Kidney epithelial cell (primary cell): ENCODE measurements around the gene GIMAP7. TPM values are rescaled to one million over a fixed set of nuclear protein-coding genes. Genes with fewer than 3 reads are reported as not detected.
"Not testable (repeated sequence)": the region's sequence is repeated elsewhere in the genome, so short reads cannot be mapped to it uniquely, and the experiment has no call there.

Source experiments
- DNase-seq: peaks from one replicate; pipeline ENCODE4 v3.0.0-alpha.2; 2010; ENCODE audit warnings: low read depth
- H3K27me3 ChIP-seq: 2 replicates; pipeline ENCODE4 v1.6.0; 2011; ENCODE audit warnings: low read length; ENCODE audit not compliant: control insufficient read depth, insufficient read depth
- H3K36me3 ChIP-seq: 2 replicates; pipeline ENCODE4 v1.5.1; 2011; ENCODE audit warnings: low read length; ENCODE audit not compliant: control insufficient read depth, insufficient read depth
- H3K4me3 ChIP-seq: 2 replicates; pipeline ENCODE4 v1.5.1; 2011; ENCODE audit warnings: low read depth, mild to moderate bottlenecking, control low read depth, low read length
- total RNA-seq: library from RNA; depleted of rRNA; stranded (reverse); fragments of >200 nt; gene quantifications from 2 replicates; pipeline ENCODE4 v1.2.3, GENCODE V29; 2015
- TF ChIP-seq, protein P1 (sequence below): IDR thresholded peaks from 2 replicates; pipeline ENCODE4 v1.5.1; 2011; ENCODE audit warnings: mild to moderate bottlenecking, moderate library complexity, low read length, control low read depth, inconsistent platforms; ENCODE audit not compliant: insufficient read depth, poor library complexity, severe bottlenecking

GIMAP7 gene
- total RNA-seq, 1 donor from 2014 or later: not detected

DNA sequence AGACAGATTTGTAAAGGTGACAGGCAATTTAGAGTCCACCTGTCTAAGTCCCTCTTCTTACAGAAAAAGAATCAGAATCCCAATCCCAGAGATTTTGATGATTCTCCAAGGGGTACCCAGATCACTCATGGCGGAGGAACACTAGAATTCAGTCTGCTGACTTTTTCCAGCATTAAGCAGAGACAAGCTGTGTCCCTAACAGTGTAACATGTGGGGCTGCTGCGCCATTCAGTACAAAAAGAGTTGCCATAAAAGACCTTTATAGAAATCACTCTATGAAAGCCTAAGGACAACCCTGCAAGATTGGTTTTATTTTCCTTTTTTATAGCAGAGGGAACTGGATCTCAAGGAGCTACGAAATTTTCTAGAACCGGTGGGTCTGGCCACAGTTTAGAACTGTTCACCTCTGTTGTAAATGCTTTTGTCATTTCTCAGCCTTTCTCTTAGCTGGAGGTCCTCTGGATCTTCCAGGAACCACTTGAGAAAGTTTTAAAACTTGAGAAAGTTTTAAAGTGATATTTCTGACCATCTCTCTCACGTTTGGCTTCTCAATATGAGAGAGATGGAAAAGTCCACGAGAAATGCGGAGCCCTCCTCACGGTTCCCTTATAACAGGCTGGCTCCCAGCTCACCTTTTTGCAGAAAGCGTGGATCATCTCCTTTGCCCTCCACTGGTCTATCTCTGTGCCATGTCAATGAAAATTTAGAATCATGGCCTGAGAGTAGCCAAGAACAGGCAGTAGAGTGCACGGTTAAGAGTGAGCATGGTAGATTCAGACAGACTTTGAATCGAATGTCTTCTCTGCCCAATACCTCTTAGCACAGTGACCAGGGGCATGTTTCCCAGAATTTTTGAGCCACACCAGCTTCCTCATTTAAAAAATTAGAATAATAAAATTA is 826 bp downstream of the GIMAP7 start:
- DNase-seq: no peak
- no peak overlapping the region for H3K4me3 ChIP-seq
- H3K36me3 ChIP-seq: no peaks in the 10 kb centered on the region
- H3K27me3 ChIP-seq: no peaks in the 10 kb centered on the region
- TF ChIP-seq, protein P1, sequence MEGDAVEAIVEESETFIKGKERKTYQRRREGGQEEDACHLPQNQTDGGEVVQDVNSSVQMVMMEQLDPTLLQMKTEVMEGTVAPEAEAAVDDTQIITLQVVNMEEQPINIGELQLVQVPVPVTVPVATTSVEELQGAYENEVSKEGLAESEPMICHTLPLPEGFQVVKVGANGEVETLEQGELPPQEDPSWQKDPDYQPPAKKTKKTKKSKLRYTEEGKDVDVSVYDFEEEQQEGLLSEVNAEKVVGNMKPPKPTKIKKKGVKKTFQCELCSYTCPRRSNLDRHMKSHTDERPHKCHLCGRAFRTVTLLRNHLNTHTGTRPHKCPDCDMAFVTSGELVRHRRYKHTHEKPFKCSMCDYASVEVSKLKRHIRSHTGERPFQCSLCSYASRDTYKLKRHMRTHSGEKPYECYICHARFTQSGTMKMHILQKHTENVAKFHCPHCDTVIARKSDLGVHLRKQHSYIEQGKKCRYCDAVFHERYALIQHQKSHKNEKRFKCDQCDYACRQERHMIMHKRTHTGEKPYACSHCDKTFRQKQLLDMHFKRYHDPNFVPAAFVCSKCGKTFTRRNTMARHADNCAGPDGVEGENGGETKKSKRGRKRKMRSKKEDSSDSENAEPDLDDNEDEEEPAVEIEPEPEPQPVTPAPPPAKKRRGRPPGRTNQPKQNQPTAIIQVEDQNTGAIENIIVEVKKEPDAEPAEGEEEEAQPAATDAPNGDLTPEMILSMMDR: no peak

DNA sequence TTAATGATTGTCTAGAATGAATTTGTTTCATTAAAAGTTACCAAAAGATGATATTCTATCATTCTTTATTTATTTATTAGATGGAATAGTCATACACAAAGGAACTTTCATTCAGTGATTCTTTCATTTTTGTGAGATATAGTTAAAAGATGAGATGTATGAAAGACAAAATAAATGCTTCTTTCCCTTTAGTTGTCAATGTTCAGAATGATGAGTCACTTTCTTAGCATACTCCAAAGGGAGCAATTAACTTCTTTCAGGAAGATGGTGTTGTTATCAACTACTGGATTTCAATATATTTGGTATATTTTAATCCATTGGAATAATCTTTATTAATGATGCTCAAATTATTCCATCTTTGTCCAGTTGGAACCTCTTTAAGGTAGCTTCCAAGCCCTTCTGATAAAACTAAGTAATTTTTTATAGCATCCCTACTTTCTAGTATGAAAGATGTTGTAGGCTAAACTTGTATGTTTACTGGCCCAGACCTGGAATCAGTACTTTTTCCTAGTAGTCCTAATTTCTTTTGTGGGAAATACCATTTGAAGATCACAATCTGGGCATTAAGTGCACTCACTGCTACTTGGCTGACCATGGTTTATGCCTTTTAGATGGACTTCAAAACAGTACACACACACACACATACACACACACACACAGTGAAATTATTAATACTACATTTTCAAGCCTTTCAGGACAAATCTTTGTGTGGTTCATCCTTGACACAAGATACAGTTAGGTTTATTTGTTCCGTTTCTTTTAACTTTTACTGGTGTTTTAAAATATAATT is 2.5 kb downstream of the GIMAP7 start:
- Histone ChIP-seq H3K36me3 (no peaks in the 10 kb centered on the region), H3K27me3 (no peaks in the 10 kb centered on the region), H3K4me3 (no peak overlapping the region)
- TF ChIP-seq, protein P1: no peak
- no peak for DNase-seq

DNA sequence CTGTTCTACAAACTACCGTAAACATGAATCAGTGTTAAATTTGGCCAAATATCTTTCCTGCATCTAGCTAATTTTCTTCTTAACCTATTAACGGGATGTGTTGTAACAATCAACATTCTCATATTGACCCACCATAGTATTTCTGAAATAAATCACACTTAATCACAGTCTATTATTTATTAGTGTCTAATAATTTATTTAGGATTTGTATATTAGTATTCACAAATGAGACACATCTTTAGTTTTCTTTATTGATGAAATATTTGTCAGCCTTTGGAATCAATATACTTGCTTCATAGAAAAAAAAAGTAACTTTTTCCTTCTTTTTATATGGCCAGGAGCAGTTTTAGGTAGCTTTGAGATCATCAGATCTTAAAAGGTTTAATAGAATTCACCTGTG is 4.6 kb downstream of the GIMAP7 start:
- TF ChIP-seq, protein P1: no peak
- Histone ChIP-seq H3K4me3 (no peak overlapping the region), H3K27me3 (no peaks in the 10 kb centered on the region), H3K36me3 (no peaks in the 10 kb centered on the region)
- no peak for DNase-seq

DNA sequence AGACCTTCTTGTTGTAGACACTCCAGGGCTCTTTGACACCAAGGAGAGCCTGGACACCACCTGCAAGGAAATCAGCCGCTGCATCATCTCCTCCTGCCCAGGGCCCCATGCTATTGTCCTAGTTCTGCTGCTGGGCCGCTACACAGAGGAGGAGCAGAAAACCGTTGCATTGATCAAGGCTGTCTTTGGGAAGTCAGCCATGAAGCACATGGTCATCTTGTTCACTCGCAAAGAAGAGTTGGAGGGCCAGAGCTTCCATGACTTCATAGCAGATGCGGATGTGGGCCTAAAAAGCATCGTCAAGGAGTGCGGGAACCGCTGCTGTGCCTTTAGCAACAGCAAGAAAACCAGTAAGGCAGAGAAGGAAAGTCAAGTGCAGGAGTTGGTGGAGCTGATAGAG is 5.5 kb downstream of the GIMAP7 start:
- TF ChIP-seq, protein P1: no peak
- Histone ChIP-seq H3K36me3 (no peaks in the 10 kb centered on the region), H3K4me3 (no peak overlapping the region), H3K27me3 (no peaks in the 10 kb centered on the region)
- no peak for DNase-seq

DNA sequence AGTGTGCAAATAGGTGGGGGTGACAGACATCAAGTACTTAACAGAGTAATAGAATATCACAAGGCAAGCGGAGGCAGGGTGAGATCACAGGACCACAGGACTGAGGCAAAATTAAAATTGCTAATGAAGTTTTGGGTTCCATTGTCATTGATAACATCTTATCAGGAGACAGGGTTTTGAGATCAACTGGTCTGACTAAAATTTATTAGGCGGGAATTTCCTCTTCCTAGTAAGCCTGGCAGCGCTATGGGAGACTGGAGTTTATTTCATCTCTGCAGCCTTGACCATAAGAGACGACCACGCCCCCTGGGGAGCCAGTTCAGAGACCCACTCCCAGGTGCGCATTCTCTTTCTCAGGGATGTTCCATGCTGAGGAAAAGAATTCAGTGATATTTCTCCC is 8.3 kb downstream of the GIMAP7 start:
- DNase-seq, H3K27me3 ChIP-seq, H3K4me3 ChIP-seq, H3K36me3 ChIP-seq: not testable (repeated sequence)

DNA sequence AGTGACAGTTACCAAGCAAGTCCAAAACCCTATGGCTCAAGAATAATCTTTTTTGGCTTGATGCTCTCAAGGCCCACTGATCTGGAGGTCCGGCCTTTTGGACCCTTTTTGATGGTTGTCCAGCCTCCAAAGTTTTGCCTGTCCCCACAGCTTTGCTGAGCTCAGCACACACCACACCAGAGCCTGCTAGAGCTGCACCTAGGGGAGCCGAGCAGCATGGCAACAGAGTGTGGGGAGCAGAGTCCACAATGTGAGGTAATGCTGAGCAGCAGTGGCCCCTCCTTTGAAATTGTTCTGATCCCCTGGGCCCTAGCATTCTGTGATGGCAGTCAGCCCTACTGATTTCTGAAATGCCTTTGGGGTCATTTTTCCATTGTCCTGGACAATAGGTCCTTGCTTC is 9.3 kb downstream of the GIMAP7 start:
- TF ChIP-seq, protein P1: no peak
- no peak for DNase-seq
- Histone ChIP-seq H3K4me3 (no peak overlapping the region), H3K36me3 (no peaks in the 10 kb centered on the region), H3K27me3 (no peaks in the 10 kb centered on the region)
